IMR-90 (cell line): ENCODE data around the gene MICAL2.

Source experiments
- BHLHE40 ChIP-seq: fragments of 150-350 bp; IDR thresholded peaks from 2 replicates; pipeline ENCODE4 v1.6.1; 2016; ENCODE audit warnings: mild to moderate bottlenecking, low read depth, low read length
- CEBPB ChIP-seq: IDR thresholded peaks from 2 replicates; pipeline ENCODE4 v1.6.1; 2012; ENCODE audit warnings: low read depth, low read length, improper control_type of control experiment
- CHD1 ChIP-seq: IDR thresholded peaks from 2 replicates; pipeline ENCODE4 v1.6.1; 2012; ENCODE audit warnings: low read depth, low read length, improper control_type of control experiment
- MAFK ChIP-seq: IDR thresholded peaks from 2 replicates; pipeline ENCODE4 v1.6.1; 2012; ENCODE audit warnings: low read depth, low read length, improper control_type of control experiment
- MAZ ChIP-seq: IDR thresholded peaks from 2 replicates; pipeline ENCODE4 v1.6.1; 2012; ENCODE audit warnings: low read depth, mild to moderate bottlenecking, low read length, improper control_type of control experiment, moderate library complexity, borderline replicate concordance
- MXI1 ChIP-seq: IDR thresholded peaks from 2 replicates; pipeline ENCODE4 v1.6.1; 2012; ENCODE audit warnings: low read depth, mild to moderate bottlenecking, low read length, moderate library complexity, borderline replicate concordance
- POLR2A ChIP-seq: IDR thresholded peaks from 2 replicates; pipeline ENCODE4 v1.6.1; 2012; ENCODE audit warnings: mild to moderate bottlenecking, low read depth, low read length
- RAD21 ChIP-seq: IDR thresholded peaks from 2 replicates; pipeline ENCODE4 v1.6.1; 2012; ENCODE audit warnings: low read length, improper control_type of control experiment
- RFX5 ChIP-seq: IDR thresholded peaks from 2 replicates; pipeline ENCODE4 v1.8.0; 2012; ENCODE audit warnings: low read depth, mild to moderate bottlenecking, low read length, moderate library complexity
- TF ChIP-seq, protein P1 (sequence below): conservative IDR thresholded peaks from 2 replicates; pipeline ENCODE4 v1.5.1; 2012; ENCODE audit warnings: mild to moderate bottlenecking, low read depth, low read length, improper control_type of control experiment
- TF ChIP-seq, protein P2 (sequence below): fragments of 150-350 bp; IDR thresholded peaks from 2 replicates; pipeline ENCODE4 v1.6.1; 2016; ENCODE audit warnings: low read depth, mild to moderate bottlenecking, low read length, moderate library complexity, borderline replicate concordance

- TF ChIP-seq, protein P1, sequence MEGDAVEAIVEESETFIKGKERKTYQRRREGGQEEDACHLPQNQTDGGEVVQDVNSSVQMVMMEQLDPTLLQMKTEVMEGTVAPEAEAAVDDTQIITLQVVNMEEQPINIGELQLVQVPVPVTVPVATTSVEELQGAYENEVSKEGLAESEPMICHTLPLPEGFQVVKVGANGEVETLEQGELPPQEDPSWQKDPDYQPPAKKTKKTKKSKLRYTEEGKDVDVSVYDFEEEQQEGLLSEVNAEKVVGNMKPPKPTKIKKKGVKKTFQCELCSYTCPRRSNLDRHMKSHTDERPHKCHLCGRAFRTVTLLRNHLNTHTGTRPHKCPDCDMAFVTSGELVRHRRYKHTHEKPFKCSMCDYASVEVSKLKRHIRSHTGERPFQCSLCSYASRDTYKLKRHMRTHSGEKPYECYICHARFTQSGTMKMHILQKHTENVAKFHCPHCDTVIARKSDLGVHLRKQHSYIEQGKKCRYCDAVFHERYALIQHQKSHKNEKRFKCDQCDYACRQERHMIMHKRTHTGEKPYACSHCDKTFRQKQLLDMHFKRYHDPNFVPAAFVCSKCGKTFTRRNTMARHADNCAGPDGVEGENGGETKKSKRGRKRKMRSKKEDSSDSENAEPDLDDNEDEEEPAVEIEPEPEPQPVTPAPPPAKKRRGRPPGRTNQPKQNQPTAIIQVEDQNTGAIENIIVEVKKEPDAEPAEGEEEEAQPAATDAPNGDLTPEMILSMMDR, result no peak
- TF ChIP-seq RAD21 (no peak), RFX5 (no peak), POLR2A (no peak), MXI1 (no peak), MAZ (no peak), BHLHE40 (no peak), CHD1 (no peak), CEBPB (no peak), MAFK (no peak)
- TF ChIP-seq, protein P2, sequence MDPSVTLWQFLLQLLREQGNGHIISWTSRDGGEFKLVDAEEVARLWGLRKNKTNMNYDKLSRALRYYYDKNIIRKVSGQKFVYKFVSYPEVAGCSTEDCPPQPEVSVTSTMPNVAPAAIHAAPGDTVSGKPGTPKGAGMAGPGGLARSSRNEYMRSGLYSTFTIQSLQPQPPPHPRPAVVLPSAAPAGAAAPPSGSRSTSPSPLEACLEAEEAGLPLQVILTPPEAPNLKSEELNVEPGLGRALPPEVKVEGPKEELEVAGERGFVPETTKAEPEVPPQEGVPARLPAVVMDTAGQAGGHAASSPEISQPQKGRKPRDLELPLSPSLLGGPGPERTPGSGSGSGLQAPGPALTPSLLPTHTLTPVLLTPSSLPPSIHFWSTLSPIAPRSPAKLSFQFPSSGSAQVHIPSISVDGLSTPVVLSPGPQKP, result no peak
Observed at GRCh38 chr11:12270215-12270797, 159.9 kb downstream of the MICAL2 start.
